Panc1 (cell line): ENCODE measurements around the gene MAMSTR.

Experiments used
- SIN3A ChIP-seq: IDR thresholded peaks from 2 replicates; pipeline ENCODE4 v1.6.1; 2012; ENCODE audit warnings: low read depth, mild to moderate bottlenecking, low read length, moderate library complexity, borderline replicate concordance; ENCODE audit not compliant: insufficient read depth
- TF ChIP-seq, protein P1 (sequence below): fragments of 450-650 bp; IDR thresholded peaks from 2 replicates; pipeline ENCODE4 v1.5.1; 2017; ENCODE audit warnings: mild to moderate bottlenecking
- TF ChIP-seq, protein P2 (sequence below), 2 experiments: IDR thresholded peaks; 2 replicates each; pipeline ENCODE4 v1.6.1; 2011 to 2012; ENCODE audit warnings: low read depth in 2 of 2, control low read depth in 1 of 2, low read length in 1 of 2, mild to moderate bottlenecking in 1 of 2, moderate library complexity in 1 of 2; ENCODE audit not compliant: insufficient read depth in 1 of 2

DNA sequence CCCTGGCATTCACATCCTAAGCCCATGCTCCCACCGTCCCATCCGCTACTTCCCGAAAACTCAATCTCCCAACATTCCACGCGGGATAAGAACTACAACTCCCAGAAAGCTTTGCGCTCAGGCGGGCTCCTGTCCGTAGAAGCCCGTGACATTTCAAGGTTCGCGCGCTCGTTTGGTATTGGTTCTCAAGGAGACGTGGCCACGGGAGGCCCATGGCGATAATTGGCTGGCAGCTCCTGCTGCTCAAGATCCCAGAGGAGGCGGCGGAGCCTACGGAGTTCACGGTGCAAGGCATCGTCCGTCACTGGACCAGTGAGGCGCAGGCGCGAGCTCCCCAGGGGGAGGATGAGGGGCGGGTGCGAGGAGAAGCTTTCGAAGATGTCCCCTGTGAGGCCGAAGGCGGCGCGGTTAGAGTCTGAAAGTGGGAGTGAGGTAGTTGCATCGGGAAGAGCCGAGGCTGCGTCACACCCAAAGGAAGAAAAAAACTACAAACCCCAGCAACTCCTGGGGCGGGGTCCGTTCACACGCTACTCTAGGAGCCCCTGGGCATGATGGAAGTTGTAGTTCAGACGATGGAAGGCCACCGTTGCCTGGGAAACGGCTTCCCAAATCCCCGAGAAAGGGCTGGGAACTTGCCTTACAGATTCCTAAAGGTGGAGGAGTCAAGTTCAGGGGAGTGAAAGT is 1.2 kb upstream of the MAMSTR start:
- TF ChIP-seq, protein P1, sequence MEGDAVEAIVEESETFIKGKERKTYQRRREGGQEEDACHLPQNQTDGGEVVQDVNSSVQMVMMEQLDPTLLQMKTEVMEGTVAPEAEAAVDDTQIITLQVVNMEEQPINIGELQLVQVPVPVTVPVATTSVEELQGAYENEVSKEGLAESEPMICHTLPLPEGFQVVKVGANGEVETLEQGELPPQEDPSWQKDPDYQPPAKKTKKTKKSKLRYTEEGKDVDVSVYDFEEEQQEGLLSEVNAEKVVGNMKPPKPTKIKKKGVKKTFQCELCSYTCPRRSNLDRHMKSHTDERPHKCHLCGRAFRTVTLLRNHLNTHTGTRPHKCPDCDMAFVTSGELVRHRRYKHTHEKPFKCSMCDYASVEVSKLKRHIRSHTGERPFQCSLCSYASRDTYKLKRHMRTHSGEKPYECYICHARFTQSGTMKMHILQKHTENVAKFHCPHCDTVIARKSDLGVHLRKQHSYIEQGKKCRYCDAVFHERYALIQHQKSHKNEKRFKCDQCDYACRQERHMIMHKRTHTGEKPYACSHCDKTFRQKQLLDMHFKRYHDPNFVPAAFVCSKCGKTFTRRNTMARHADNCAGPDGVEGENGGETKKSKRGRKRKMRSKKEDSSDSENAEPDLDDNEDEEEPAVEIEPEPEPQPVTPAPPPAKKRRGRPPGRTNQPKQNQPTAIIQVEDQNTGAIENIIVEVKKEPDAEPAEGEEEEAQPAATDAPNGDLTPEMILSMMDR, result no peak
- no peak for TF ChIP-seq SIN3A
- TF ChIP-seq, protein P2, sequence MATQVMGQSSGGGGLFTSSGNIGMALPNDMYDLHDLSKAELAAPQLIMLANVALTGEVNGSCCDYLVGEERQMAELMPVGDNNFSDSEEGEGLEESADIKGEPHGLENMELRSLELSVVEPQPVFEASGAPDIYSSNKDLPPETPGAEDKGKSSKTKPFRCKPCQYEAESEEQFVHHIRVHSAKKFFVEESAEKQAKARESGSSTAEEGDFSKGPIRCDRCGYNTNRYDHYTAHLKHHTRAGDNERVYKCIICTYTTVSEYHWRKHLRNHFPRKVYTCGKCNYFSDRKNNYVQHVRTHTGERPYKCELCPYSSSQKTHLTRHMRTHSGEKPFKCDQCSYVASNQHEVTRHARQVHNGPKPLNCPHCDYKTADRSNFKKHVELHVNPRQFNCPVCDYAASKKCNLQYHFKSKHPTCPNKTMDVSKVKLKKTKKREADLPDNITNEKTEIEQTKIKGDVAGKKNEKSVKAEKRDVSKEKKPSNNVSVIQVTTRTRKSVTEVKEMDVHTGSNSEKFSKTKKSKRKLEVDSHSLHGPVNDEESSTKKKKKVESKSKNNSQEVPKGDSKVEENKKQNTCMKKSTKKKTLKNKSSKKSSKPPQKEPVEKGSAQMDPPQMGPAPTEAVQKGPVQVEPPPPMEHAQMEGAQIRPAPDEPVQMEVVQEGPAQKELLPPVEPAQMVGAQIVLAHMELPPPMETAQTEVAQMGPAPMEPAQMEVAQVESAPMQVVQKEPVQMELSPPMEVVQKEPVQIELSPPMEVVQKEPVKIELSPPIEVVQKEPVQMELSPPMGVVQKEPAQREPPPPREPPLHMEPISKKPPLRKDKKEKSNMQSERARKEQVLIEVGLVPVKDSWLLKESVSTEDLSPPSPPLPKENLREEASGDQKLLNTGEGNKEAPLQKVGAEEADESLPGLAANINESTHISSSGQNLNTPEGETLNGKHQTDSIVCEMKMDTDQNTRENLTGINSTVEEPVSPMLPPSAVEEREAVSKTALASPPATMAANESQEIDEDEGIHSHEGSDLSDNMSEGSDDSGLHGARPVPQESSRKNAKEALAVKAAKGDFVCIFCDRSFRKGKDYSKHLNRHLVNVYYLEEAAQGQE (IDR thresholded peaks at IDR 0.05; ENCODE audit: insufficient read depth in 1 of 2, low read depth in 2 of 2, low read length in 1 of 2), result no peak
